ENCODE measurements around the gene CAPN13.

Gene CAPN13

GRCh38 chr2:30772021-30772705 is 35.1 kb downstream of the CAPN13 start:
- no peak for TF ChIP-seq CTCF (IDR thresholded peaks at IDR 0.05; ENCODE audit: low read depth, low read length)
- no peak for TF ChIP-seq MYC (IDR thresholded peaks at IDR 0.05; ENCODE audit: low read depth, low read length)
- no peak for TF ChIP-seq MAX (IDR thresholded peaks at IDR 0.05; ENCODE audit: low read depth, low read length)
- TF ChIP-seq POLR2A (IDR thresholded peaks at IDR 0.05; ENCODE audit: extremely low read depth, insufficient read length): no peak
- no peak for DNase-seq (ENCODE audit: low read depth)
- H3K4me3 ChIP-seq (ENCODE audit: low read depth, low read length): no peak overlapping the region

GRCh38 chr2:30770816-30771576 is 36.2 kb downstream of the CAPN13 start:
- DNase-seq (ENCODE audit: low read depth): no peak
- no peak overlapping the region for H3K4me3 ChIP-seq (ENCODE audit: low read depth, low read length)
- TF ChIP-seq MYC (IDR thresholded peaks at IDR 0.05; ENCODE audit: low read depth, low read length) (no peak), CTCF (IDR thresholded peaks at IDR 0.05; ENCODE audit: low read depth, low read length) (no peak), MAX (IDR thresholded peaks at IDR 0.05; ENCODE audit: low read depth, low read length) (no peak), POLR2A (IDR thresholded peaks at IDR 0.05; ENCODE audit: extremely low read depth, insufficient read length) (no peak)

- no peak for DNase-seq (ENCODE audit: low read depth)
- TF ChIP-seq MAX (IDR thresholded peaks at IDR 0.05; ENCODE audit: low read depth, low read length) (no peak), MYC (IDR thresholded peaks at IDR 0.05; ENCODE audit: low read depth, low read length) (no peak), POLR2A (IDR thresholded peaks at IDR 0.05; ENCODE audit: extremely low read depth, insufficient read length) (no peak), CTCF (IDR thresholded peaks at IDR 0.05; ENCODE audit: low read depth, low read length) (no peak)
- H3K4me3 ChIP-seq (ENCODE audit: low read depth, low read length): no peak overlapping the region
Measured at GRCh38 chr2:30769891-30770462, 37.3 kb downstream of the CAPN13 start.

- H3K4me3 ChIP-seq (ENCODE audit: low read depth, low read length): no peak overlapping the region
- TF ChIP-seq CTCF (IDR thresholded peaks at IDR 0.05; ENCODE audit: low read depth, low read length): no peak
- TF ChIP-seq POLR2A (IDR thresholded peaks at IDR 0.05; ENCODE audit: extremely low read depth, insufficient read length): no peak
- no peak for TF ChIP-seq MAX (IDR thresholded peaks at IDR 0.05; ENCODE audit: low read depth, low read length)
- no peak for TF ChIP-seq MYC (IDR thresholded peaks at IDR 0.05; ENCODE audit: low read depth, low read length)
- no peak for DNase-seq (ENCODE audit: low read depth)
Measured at GRCh38 chr2:30769481-30769780, 37.8 kb downstream of the CAPN13 start.

GRCh38 chr2:30768708-30769480 is 38.4 kb downstream of the CAPN13 start:
- H3K4me3 ChIP-seq (ENCODE audit: low read depth, low read length): no peak overlapping the region
- TF ChIP-seq MYC (IDR thresholded peaks at IDR 0.05; ENCODE audit: low read depth, low read length): no peak
- TF ChIP-seq CTCF (IDR thresholded peaks at IDR 0.05; ENCODE audit: low read depth, low read length): no peak
- no peak for TF ChIP-seq POLR2A (IDR thresholded peaks at IDR 0.05; ENCODE audit: extremely low read depth, insufficient read length)
- no peak for TF ChIP-seq MAX (IDR thresholded peaks at IDR 0.05; ENCODE audit: low read depth, low read length)
- no peak for DNase-seq (ENCODE audit: low read depth)
